Activated naive CD8-positive, alpha-beta T cell (primary cell): ENCODE results near the gene TC2N.
"Not testable (repeated sequence)": the region's sequence is repeated elsewhere in the genome, so short reads cannot be mapped to it uniquely, and the experiment has no call there.

Experiments used
- H3K27ac Mint-ChIP-seq: one replicate; pipeline ENCODE4 v1.8.0; 2021; ENCODE audit warnings: mixed read lengths
- H3K27me3 Mint-ChIP-seq: one replicate; pipeline ENCODE4 v1.8.0; 2021; ENCODE audit warnings: mixed read lengths
- H3K36me3 Mint-ChIP-seq: one replicate; pipeline ENCODE4 v1.8.0; 2021; ENCODE audit warnings: mixed read lengths
- H3K4me1 Mint-ChIP-seq: one replicate; pipeline ENCODE4 v1.8.0; 2021; ENCODE audit warnings: low read depth, mixed read lengths
- H3K4me3 Mint-ChIP-seq: one replicate; pipeline ENCODE4 v1.8.0; 2021; ENCODE audit warnings: mild to moderate bottlenecking, mixed read lengths
- H3K9me3 Mint-ChIP-seq: one replicate; pipeline ENCODE4 v1.8.0; 2021; ENCODE audit warnings: low read depth, mixed read lengths

The TC2N gene

GRCh38 chr14:91882776-91883175 is 15.4 kb upstream of the TC2N start:
- Mint-ChIP-seq H3K4me1 (peaks cover 44% of the 10 kb centered on the region), H3K9me3 (no peaks in the 10 kb centered on the region), H3K4me3 (no peak overlapping the region), H3K27me3 (no peaks in the 10 kb centered on the region), H3K36me3 (no peaks in the 10 kb centered on the region), H3K27ac (no peak overlapping the region)

GRCh38 chr14:91882369-91882768 is 15.0 kb upstream of the TC2N start:
- Mint-ChIP-seq H3K9me3 (no peaks in the 10 kb centered on the region), H3K36me3 (no peaks in the 10 kb centered on the region), H3K4me3 (no peak overlapping the region), H3K4me1 (peaks cover 45% of the 10 kb centered on the region), H3K27ac (no peak overlapping the region), H3K27me3 (no peaks in the 10 kb centered on the region)

GRCh38 chr14:91879196-91879595 is 11.9 kb upstream of the TC2N start:
- Mint-ChIP-seq H3K27me3 (no peaks in the 10 kb centered on the region), H3K4me3 (no peak overlapping the region), H3K4me1 (peaks cover 61% of the 10 kb centered on the region), H3K36me3 (no peaks in the 10 kb centered on the region), H3K27ac (peak overlapping the region; percentile 34), H3K9me3 (no peaks in the 10 kb centered on the region)

GRCh38 chr14:91878274-91878673 is 10.9 kb upstream of the TC2N start:
- H3K4me3 Mint-ChIP-seq, result no peak overlapping the region
- no peak overlapping the region for H3K27ac Mint-ChIP-seq
- H3K27me3 Mint-ChIP-seq, result no peaks in the 10 kb centered on the region
- H3K4me1 Mint-ChIP-seq, result peaks cover 70% of the 10 kb centered on the region
- no peaks in the 10 kb centered on the region for H3K36me3 Mint-ChIP-seq
- no peaks in the 10 kb centered on the region for H3K9me3 Mint-ChIP-seq

GRCh38 chr14:91877376-91877915 is 10.1 kb upstream of the TC2N start:
- Mint-ChIP-seq H3K4me1 (peaks cover 75% of the 10 kb centered on the region), H3K27me3 (no peaks in the 10 kb centered on the region), H3K36me3 (no peaks in the 10 kb centered on the region), H3K9me3 (no peaks in the 10 kb centered on the region), H3K27ac (no peak overlapping the region), H3K4me3 (no peak overlapping the region)

- Mint-ChIP-seq H3K4me1 (peaks cover 84% of the 10 kb centered on the region), H3K27me3 (no peaks in the 10 kb centered on the region), H3K36me3 (no peaks in the 10 kb centered on the region), H3K4me3 (no peak overlapping the region), H3K27ac (no peak overlapping the region), H3K9me3 (no peaks in the 10 kb centered on the region)
Observed at GRCh38 chr14:91876492-91876891, 9.2 kb upstream of the TC2N start.

GRCh38 chr14:91875525-91876286 is 8.4 kb upstream of the TC2N start:
- Mint-ChIP-seq H3K27me3 (no peaks in the 10 kb centered on the region), H3K4me1 (peaks cover 83% of the 10 kb centered on the region), H3K4me3 (no peak overlapping the region), H3K36me3 (no peaks in the 10 kb centered on the region), H3K9me3 (no peaks in the 10 kb centered on the region), H3K27ac (peak overlapping the region; percentile 47)

GRCh38 chr14:91873471-91874415 is 6.4 kb upstream of the TC2N start:
- Mint-ChIP-seq H3K4me1 (peaks cover 87% of the 10 kb centered on the region), H3K27me3 (no peaks in the 10 kb centered on the region), H3K9me3 (no peaks in the 10 kb centered on the region), H3K27ac (peak overlapping the region; percentile 94), H3K4me3 (peak overlapping the region; percentile 79), H3K36me3 (no peaks in the 10 kb centered on the region)

- Mint-ChIP-seq H3K36me3 (no peaks in the 10 kb centered on the region), H3K4me1 (peaks cover 91% of the 10 kb centered on the region), H3K4me3 (peak overlapping the region; percentile 79), H3K27me3 (no peaks in the 10 kb centered on the region), H3K9me3 (no peaks in the 10 kb centered on the region), H3K27ac (peak overlapping the region; percentile 94)
Observed at GRCh38 chr14:91872517-91873470, 5.5 kb upstream of the TC2N start.

GRCh38 chr14:91872011-91872501 is 4.7 kb upstream of the TC2N start:
- Mint-ChIP-seq H3K4me1 (peaks cover 96% of the 10 kb centered on the region), H3K36me3 (no peaks in the 10 kb centered on the region), H3K27me3 (no peaks in the 10 kb centered on the region), H3K4me3 (peak overlapping the region; percentile 79), H3K9me3 (no peaks in the 10 kb centered on the region), H3K27ac (peak overlapping the region; percentile 94)

- peak overlapping the region; percentile 94 for H3K27ac Mint-ChIP-seq
- H3K9me3 Mint-ChIP-seq, H3K4me3 Mint-ChIP-seq, H3K36me3 Mint-ChIP-seq, H3K27me3 Mint-ChIP-seq: not testable (repeated sequence)
- peaks cover 97% of the 10 kb centered on the region for H3K4me1 Mint-ChIP-seq
Observed at GRCh38 chr14:91871401-91871800, 4.1 kb upstream of the TC2N start.

GRCh38 chr14:91870890-91871289 is 3.6 kb upstream of the TC2N start:
- no peaks in the 10 kb centered on the region for H3K36me3 Mint-ChIP-seq
- H3K27ac Mint-ChIP-seq, result peak overlapping the region; percentile 95
- H3K9me3 Mint-ChIP-seq, result no peaks in the 10 kb centered on the region
- H3K4me3 Mint-ChIP-seq, result peak overlapping the region; percentile 74
- H3K4me1 Mint-ChIP-seq, result peaks cover 98% of the 10 kb centered on the region
- H3K27me3 Mint-ChIP-seq, result no peaks in the 10 kb centered on the region

- Mint-ChIP-seq H3K27ac (peak overlapping the region; percentile 95), H3K36me3 (no peaks in the 10 kb centered on the region), H3K9me3 (no peaks in the 10 kb centered on the region), H3K4me3 (peak overlapping the region; percentile 70), H3K27me3 (no peaks in the 10 kb centered on the region), H3K4me1 (peaks cover 95% of the 10 kb centered on the region)
Observed at GRCh38 chr14:91870001-91870400, 2.7 kb upstream of the TC2N start.

GRCh38 chr14:91869556-91869955 is 2.2 kb upstream of the TC2N start:
- H3K9me3 Mint-ChIP-seq, result no peaks in the 10 kb centered on the region
- H3K36me3 Mint-ChIP-seq, result no peaks in the 10 kb centered on the region
- H3K4me1 Mint-ChIP-seq, result peaks cover 95% of the 10 kb centered on the region
- H3K27me3 Mint-ChIP-seq, result no peaks in the 10 kb centered on the region
- peak overlapping the region; percentile 95 for H3K27ac Mint-ChIP-seq
- H3K4me3 Mint-ChIP-seq, result peak overlapping the region; percentile 70
